NT2/D1 (cell line): Measurements from ENCODE around the gene MAGI2.

Experiments
- SUZ12 ChIP-seq: IDR thresholded peaks from 2 replicates; pipeline ENCODE4 v1.6.1; 2011; ENCODE audit not compliant: insufficient read length, insufficient read depth; ENCODE audit errors: extremely low read depth
- YY1 ChIP-seq: IDR thresholded peaks from 2 replicates; pipeline ENCODE4 v1.6.1; 2011; ENCODE audit not compliant: insufficient read length, insufficient read depth
- ZNF274 ChIP-seq: IDR thresholded peaks from 2 replicates; pipeline ENCODE4 v1.6.1; 2011; ENCODE audit warnings: mild to moderate bottlenecking, low read depth, low read length

DNA sequence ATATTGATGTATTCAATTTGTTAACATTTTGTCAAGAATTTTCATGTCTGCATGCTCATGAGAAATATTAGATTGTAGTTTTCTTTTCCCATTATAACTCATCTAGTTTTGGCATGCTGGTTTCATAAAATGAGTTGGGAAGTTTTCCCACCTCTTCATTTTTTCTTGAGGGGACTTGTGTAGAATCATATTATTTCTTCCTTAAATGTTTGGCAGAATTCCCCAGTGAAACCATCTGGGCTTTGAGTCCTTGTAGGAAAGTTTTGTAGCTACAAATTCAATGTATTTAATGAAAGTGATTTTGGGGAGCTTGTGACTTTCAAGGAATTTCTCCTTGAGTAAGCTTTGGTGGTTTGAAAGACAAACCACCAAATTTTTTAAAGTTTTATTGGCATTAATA is 1481.7 kb downstream of the MAGI2 start:
- TF ChIP-seq YY1 (no peak), ZNF274 (no peak), SUZ12 (no peak)
